Stimulated activated CD4-positive, alpha-beta T cell treated with anti-CD3 and anti-CD28 coated beads, Interleukin-1b, Interleukin-23, amount 100 ng/mL, for 4 hours (primary cell): Measurements from ENCODE around the gene TLN1.
A peak's percentile ranks its signal among the peaks of the same experiment; 100 is the strongest.

ENCODE experiments used
- DNase-seq, 2 donors: peaks; one replicate each; pipeline ENCODE4 v3.0.0-alpha.2; 2020; ENCODE audit warnings: low read depth in 2 of 2

TLN1 gene

DNA sequence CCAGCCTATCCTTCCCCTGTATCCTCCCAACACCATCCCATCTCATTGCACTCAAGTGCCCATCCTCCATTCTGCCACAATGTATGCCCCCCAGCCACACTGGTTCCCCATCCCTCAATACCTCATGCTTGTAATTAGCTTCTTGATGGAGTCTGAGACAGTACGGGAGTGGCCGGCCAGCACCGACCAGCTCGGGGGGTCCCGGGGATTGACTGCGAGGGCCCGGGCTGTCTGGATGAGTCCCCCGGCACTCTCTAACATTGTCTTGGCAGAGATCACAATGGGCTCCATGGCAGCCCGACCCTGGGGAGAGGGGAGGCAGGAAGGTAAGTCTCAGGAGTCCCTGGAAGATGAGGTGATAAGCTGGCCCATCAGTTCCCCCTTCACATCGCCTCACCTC is 25.0 kb downstream of the TLN1 start:
- DNase-seq: no peak

DNA sequence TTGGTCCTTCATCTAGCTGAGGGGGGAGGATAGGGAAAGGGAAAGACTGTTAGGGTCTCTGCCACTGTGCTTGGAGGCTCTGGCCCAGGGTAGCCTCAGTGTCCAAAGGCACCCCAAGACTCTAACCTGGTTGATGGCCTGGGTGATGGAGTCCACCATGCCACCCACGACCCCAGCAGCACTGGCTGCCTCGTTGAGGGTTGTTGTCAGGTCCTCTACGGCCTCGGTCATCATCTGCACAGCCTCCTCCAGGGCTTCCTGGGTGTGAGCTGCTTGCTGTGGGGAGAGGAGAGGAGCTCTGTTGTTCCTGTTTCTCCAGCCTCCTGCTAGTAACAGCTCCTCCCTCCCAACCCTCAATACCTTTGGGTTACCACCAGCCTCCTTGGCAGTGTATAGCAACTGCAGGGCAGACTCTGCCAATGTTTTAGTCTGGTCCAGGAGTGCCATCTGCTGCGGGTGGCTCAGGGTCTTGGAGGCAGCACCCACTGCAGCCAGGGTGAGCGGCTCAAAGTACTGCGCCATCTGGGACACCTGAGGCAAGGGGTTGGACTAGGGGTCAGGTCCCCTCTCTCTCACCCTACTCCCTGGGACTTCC is 26.1 kb downstream of the TLN1 start:
- no peak for DNase-seq

DNA sequence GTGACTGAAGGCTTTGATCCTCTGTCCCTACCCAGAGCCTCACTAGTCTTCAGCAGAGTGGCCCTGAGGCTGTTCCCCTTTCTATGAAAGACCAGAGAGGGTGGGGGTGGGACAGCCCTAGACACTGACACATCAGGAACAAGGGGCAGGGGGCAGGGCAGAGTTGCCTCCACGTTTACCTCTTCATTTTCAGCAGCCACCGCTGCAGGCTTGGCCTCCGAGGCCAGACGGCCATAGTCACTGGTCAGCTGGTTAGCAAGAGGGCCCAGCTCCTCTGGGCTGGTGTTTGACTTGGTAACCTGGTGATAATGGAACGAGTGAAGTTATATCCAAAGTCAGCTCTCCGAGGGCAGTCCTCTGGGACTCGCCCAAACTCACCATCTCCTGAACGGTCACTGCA is 26.6 kb downstream of the TLN1 start:
- DNase-seq: no peak

DNA sequence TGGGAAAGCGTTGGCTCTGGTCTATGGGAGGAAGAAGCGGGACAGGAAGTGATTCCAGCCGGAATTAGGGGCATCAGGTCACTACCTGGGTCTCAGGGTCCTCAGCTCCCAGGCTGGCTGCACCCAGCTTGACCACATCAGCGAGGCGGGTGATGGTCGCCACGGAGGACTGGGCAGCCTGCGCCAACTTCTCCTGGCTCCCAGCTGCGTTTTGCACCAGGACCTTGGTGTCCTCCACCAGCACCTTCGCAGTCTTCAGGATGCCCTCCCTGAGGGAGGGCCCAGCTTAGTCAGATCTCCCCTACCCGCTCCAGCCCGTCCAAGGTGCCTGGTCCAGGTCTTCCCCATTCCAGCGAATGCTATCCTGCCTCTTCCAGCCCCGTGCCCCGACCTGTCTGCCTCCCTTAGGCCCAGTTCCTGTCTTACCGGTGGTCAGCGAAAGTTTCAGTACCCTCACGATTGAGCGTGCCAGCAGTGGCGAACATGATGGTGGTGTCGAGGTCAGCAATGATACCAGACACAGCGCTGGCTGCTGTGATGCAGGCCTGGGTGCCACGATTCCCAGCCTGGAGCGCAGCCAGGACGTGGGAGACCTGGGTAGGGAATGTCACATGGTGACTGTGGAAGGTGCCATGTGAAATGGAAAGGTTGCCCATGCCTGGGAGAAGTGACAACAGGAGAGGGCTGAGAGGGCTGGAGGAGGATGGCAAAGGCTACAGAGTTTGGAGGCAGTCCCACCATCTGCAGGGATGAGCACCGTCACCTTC is 27.9 kb downstream of the TLN1 start:
- no peak for DNase-seq

DNA sequence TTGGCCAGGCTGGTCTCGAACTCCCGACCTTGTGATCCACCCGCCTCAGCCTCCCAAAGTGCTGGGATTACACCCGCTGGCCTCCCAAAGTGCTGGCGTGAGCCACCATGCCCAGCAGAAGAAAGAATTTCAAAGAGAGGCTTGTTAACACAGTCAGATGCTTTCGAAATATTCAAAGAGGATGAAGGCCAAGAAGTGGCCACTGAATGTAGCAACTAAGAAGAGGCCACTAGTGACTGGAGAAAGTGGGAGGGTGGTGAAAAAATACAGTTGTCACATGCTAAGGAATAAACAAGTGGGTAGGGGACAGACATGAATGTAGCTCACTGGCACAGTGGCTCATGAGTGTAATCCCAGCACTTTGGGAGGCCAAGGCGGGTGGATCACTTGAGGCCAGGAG is 29.3 kb downstream of the TLN1 start:
- no peak for DNase-seq

DNA sequence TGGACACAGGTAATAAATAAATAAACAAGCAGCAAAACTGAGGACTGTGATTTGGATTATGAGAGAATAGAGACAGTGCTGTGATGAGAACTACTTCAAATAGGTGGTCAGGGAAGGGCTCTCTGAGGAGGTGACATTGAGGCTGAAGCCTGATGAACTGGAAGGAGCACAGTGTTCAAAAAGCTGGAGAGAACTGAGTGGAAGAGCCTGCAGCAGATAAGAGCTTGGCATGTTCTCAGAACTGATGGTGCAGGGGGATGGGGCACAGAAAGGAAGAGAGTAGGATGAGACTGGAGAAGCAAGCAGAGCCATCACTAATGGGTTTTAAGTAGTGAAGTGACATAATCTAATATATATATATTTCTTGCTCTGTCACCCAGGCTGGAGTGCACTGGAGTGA is 31.1 kb downstream of the TLN1 start:
- no peak for DNase-seq

DNA sequence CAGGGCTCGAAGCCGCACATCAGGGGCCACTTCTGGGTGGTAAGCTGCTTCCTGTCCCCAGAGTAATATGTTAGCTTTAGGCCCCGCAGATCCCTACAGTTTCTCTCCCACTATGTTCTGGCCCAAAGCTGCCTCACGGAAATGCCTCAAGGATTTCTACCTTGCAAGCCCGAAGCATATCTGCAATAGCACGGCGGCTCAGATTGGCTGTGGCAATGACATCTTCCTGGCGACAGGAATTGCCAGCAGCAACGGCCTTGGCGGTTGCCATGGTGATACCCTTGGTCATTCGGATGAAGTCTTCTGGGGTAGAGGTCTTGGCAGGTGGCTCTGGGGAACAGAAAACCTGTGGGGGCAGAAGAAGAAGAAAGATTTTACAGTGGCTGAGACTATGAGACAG is 32.0 kb downstream of the TLN1 start:
- DNase-seq: no peak

DNA sequence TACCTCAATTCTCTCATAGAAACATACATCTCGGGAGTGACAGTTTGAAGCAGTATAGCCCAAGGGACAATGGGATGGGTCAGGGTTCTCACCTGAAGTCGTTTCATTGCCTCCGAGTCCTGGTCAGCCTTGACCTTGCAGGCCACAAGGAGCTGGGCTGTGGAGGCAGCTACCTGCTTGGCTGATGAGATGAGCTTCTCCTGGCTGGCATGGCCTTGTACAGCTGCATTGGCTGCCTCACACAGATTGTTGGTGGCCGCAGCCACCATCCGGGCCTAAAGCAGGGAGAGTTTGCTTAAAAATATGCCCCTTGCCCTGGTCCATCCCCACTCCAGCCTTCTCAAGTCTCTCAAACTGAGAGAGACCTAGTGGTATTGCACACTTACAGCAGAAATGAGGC is 33.8 kb downstream of the TLN1 start:
- DNase-seq: no peak

DNA sequence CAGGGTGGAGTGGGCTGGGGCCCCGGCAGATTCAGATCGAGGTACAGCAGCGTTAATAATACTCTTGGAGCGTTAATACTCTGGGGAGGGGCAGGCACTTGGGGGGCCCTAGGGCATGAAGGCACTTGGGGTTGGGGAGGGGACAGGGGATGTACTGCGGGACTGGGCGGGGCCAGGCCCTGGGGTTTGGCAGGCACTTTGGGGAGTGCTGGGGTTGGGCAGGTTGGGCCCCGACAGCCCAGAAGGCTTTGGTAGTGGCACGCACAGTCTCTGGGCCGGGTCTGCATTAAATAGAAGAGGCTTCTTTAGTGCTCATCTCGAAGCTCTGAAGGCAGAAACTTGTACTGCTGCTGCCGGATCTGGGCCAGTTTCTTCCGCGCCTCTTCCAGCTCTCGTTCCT is 34.5 kb downstream of the TLN1 start:
- no peak for DNase-seq

DNA sequence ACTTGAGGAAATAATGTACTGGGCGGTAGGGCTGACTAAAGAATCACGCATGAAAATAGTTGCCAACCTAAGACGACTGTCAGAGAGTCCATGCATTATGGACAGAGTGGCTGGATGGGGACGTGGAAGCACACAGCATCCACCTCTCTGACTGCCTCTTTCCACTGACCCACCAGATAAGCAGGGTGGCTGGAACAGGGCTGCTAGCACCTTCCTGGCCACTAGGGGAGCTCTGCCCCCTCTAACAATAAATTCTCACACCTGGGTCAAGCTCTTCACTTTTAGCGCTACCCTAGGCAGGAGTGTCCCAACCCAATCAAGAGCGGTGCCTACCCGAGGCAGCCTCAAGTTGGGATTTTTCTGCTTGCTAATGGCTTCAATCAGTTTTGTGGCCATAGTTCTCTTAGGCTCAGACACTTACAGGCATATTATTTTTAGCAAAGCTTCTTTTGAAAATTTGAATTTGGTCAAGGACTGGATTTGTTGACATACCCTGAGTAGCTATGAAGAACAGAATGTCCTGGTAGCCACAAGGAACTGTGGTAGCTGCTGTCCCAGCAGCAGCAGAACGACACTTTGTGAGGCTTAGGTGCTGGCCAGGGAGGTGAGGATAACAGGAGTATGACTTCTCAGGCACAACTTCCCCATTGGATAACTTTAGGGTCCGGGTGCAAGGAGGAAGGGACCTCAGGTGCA is 35.3 kb downstream of the TLN1 start:
- peak; percentile 33 to 34 for DNase-seq

DNA sequence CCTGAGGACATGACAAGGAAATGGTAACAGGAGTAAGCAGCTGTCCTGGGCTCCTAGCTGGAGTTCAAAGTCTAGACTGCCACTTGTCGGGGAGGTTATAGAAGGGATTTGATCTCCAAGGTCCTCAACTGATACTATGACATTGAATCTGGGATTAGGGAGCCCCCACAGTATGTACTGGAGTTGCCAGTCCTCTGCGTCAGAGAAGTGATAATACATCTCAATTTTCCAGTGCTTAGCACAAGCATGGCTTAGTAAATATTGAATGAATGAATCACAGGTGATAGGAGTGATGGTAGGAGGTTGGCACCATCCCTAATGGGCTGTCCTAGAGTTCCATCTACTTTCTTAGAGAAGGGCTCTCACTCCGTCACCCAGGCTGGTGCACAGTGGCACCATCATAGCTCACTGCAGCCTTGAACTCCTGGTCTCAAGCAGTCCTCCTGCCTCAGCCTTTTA is 36.0 kb downstream of the TLN1 start:
- DNase-seq: no peak

DNA sequence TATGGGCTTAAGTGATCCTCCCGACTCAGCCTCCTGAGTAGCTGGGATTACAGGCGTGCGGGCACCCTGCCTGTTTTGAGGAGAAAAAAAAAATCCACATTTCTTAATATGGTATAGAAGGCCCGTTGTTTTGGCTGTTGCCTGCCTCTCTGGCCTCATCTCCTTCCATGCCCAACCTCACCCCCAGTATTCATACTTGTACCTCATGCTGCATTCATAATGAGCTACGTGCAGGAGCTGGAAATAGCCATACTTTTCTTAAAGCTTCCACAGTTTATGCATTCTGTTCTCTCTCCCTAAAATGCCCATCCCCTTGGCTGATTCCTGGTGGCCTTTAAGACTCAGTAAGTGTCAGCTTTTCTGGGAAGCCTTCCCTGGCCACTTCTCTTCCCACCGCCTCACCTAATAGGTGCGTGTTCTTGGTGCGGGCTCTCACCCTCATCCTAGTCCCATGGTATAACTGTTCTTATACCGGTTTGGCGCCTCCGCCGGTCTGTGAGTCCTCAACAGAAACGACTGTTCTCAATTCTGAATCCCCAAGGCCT is 40.2 kb downstream of the TLN1 start:
- no peak for DNase-seq

DNA sequence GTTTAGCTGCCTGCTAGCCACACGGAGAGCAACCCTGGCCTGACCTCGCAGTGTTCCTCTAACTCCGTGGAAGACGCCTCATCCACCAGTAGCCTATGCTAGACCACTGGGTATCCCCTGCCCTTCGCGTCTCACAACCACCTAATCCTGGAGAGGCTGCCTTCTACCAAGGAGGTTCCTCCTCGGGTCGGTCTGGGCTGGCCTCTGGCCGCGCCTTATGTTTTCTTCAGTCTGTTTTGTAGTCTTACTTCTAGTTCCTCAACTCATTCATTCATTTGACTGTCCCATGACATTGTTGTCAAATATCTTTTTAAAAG is 40.7 kb downstream of the TLN1 start:
- no peak for DNase-seq

DNA sequence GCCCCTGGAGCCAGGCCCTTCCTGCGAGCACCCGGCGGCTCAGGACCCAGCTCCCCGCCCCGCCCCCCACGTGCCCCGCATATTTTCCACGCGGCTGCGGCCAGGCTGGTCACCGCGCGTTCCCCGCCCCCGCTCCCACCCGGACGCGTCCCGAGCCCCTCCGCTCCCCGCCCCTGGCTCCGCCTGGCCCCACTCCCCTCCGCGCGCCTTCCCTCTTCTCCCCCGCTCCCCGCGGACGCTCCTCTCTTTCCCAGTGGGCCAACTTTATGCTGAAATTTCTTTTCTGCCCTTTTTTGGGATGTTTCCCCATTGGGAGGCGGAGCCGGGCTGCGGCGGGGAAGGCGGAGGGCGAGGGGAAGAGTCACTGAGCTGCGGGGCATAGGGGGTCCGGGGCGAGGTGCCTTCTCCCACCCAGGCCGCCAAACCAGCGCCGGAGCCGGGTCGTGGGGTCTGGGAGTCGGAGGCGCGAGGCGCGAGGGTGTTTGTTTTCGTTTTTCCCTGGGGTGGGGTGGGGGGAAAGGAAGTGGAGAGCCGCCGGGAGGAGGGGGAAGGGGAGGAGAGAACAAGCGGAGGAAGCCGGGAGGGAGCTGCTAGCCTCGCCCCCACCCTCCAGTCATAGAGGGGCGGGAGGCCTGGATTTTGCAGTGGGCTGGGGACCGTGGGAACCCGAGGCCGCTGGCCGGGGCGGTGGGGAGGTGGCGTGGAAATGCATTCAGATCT is 41.2 kb downstream of the TLN1 start:
- peak in 1 of 2 donors; percentile 36 for DNase-seq

DNA sequence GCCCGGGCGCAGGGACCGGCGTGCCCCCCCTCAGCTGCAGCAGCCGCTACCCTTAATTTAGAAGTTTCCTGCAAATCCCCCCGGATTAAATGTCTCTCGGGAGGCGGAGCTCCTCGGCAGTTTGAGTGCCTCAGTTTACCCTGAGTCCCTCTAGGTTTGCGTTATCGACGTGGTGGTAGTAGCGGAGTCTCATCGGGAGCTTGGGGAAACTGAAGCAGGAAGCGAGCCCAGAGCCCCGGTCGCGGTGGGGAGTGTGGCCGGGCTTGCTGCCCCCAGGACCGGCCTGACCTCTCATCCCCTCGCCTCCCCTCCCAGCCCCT is 41.7 kb downstream of the TLN1 start:
- no peak for DNase-seq

DNA sequence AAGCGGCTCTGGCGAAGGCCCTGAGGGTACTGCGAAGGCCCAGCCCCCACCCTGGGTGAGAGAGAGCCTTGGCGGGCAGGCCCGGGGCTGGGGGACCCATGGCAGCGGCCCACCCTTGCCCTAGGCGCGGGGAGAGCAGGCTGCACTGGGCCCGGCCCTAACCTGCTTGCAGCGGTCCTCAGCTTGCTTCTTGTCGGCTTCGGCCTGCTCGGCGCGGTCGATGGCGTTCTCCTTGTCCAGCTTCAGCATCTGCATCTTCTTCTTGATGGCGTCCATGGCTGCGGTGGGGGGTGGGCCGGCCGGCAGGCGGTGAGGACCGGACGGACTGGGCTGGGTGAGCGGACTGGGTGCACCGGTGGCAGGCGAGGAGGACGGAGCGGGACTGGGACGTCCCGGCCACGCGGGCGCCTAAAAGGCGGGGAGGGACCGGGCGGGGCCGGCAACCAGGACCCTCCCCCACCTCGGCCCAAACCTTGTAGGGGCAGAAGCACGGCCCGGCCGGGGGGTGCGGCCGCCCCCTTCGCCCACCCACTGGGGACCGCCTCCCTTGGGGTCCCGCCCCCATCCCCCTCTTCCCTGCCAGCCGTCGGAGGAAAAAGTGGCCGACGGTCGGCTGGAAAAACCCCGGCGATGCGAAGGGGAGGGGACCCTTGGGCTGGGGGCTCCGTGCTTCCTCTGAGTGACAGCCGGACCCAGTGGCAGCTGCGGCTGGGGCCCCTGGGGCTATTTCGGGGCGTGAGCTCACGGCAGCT is 42.3 kb downstream of the TLN1 start, which contains the start of gene TPM2:
TSS of gene TPM2 (minus strand) at position 384 of the 752 bp plus-strand sequence. CDS start at position 276, 108 bp downstream.
- DNase-seq: no peak

DNA sequence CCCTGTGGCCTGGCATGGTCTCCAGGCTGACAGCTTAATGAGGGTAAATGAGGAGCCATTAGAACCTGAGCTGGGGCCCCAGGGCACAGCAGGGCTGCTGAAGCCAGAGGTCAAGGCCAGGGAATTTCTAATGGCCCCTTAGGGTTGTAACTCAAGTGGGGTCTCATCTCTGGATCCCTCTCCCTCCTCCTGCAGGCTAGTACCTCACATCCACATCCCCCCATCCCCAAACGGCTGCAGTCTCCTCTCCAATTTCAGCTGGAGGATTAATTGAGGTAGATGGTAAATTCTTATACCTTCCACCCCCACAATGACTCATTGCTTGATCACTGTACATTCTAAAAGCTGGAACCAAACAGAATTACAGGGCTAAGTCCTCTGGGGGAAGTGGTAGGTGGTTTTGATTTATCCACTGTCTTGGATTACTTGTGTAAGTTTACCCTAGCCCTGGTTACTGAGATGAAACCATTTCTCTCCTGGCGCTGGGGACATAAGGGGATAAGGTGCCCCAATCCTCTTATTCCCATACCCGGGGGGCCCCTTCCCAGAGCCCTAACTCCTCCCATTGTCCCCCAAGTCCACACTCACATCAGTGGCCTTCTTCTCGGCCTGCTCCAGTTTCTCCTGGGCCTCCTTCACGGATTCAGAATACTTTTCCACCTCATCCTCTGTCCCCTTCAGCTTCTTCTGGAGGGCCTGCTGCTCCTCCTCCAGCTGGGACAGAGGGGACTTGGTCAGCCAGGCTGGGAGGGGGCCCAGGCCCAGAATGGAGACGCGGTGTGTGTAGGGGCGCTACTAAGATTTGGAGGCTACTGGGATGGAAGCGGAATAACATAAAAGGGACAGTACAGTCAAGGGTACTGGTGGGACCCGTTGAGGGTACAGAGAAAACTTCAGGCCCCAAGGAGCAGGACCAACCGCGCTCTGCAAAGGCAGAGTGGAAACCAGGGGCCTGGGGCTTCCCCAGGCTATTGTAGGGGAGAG is 43.1 kb downstream of the TLN1 start:
- no peak for DNase-seq

DNA sequence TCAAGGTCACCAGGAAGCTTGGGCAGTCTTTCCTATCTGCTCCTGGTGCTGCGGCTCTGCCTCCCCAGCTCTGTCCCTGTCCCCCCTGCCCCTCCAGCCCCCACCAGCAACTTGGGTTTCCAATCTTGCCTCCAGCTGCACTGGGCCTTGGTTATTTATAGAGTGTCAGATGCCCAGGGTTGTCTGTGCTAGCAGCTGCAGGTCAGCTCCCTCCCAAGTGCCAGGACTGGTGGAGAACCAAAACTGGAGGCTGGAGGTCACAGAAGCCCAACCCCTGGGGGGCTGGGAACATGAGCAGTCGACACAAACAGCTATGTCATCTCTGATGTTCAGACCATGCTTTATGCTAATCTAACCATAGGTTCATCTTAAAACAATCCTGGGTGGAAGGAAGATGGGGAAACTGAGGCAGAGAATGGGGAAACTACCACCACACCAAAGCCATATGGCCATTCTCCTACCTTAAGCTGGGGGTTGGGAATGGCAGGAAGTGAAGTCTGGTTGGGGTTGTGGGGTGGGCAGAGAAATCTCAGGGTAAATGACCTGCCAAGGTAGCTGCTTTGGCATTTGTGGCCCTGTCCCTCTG is 43.9 kb downstream of the TLN1 start:
- no peak for DNase-seq

DNA sequence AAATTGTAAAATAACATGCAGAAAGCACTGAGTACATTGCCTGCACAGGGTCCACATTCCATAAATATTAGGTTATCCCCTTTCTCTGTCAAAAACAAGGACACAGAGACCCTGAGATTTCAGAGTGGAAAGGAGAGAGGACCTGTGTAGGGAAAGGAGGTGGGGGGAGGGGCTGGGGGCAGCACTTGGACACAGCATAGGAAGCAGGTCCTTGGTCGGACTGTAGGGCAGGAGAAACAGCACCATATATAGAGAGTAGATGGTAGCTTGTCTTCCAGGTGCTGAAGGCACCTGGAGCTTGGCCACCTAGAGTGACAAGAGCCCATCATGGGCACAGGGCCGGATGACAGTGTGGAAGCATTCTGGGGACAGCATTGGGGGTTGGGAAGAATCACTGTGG is 44.7 kb downstream of the TLN1 start:
- DNase-seq: no peak
